SIG-M5 treated with dmso at 0.1 percent for 504 hours (cell line): ENCODE measurements around the gene SHMT1.
"Not testable (repeated sequence)": the region's sequence is repeated elsewhere in the genome, so short reads cannot be mapped to it uniquely, and the experiment has no call there.

Experiments used
- DNase-seq: peaks from one replicate; lab custom pipeline; 2025; ENCODE audit not compliant: unreplicated experiment; lab: John Stamatoyannopoulos, UW

SHMT1 gene

DNA sequence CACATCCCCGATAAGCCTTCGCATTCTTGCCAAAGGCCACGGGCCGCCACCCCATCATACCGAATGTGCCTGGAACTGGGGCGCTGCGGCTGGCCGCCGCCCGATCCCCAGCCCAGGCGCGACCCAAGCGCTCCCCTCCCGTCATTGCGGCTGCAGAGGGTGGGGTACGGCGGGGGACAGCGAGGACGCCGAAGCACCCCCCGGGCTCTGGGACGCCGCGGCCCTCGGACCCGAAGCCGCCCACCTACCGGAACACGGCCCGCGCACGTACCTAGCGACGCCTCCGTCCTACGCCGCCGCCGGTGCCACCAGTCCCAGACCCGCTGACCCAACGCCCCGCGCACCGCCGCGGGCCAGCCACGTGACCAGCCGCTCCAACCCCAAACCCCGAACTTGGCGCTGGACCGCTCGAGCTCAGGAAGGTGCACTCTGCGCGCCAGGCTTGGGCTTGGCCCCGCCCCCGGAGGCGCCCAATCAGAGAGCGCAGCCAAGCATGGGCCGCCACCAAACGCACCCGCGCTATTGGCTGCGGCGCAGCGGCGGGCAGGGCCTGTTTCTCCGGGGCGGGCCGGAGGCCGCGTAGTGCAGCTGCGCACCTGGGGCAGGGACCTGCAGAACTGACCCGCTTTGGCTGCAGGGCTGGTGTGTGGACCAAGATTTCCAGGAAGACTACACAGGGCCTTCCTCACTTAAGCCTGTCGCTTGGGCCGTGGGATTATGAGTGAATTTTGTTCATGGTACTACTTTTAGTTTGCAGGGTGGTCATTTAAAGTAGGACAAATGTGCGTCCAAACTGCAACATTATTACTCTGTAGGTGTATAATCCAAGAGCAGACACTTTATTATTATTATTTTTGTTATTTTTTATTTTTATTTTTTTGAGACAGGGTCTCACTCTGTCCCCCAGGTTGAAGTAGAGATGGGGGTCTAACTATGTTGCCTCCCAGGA, at the start of gene SHMT1:
Gene SHMT1 (minus strand): TSS at position 450 of the 949 bp plus-strand sequence. CDS start 7,569 bp downstream, outside the sequence.
- DNase-seq, result peak; percentile 83

DNA sequence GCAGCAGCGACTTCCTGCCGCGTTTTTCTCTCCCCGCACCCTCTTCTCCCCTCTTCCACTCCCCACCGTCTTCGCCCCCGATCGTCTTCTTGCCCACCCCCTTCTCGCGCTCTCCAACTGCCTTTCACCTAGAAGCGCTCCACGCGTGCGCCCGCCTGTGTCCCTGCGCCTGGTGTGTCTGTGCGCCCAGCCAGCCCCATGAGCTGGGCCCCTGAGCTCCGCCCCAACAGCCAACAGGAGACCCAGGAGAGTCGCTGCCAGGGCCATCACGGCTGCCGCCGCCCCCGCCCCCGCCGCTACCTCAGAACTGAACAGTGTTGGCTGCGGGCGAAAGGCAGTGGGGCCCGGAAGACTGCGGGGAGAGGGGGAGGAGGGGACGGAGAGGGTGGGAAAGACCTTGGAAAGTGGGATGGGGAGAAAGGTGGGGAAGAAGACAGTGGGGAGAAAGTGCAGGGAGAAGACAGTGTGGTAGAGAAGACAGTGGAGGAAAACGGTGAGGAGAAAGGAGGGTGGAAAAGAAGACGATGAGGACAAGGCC, 48.7 kb upstream of the SHMT1 start:
- not testable (repeated sequence) for DNase-seq

DNA sequence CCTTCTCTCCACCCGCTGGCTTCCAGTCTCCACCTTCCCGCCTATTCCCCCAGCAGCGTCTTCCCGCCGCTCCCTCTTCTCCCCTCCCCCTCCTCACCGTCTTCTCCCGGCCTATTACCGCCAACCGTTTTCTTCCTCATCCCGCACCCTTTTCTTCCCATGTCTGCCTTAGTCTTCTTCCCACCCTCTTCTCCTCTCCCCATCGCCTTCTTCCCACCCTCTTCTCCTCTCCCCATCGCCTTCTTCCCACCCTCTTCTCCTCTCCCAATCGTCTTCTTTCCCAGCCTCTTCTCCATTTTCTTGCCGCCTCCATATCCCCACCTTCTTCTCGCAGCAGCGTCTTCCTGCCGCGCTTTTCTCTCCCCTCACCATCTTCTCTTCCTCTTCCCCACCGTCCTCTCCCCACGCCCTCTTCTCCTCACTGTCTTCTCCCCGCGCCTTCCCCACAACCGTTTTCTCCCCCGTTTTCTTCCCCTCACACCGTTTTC, 48.1 kb upstream of the SHMT1 start:
- DNase-seq, result not testable (repeated sequence)

DNA sequence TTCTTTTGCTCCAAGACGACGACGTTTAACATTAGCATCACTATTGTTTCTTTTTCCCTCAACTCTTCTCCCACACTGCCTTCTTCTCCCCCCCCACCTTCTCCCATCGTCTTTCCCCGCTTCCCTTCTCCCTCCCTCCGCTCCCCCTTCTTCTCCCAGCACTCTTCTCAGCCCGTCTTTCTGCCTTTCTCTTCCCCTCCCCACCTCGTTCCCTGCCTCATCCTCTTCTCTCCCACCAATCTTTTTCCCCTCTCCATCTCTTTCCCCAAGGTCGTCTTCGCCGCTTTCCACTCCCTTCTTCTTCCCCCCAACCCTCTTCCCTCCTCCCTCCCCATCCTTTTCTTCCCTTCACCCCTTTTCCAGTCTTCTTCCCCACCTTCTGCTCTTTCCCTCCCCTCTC, 47.4 kb upstream of the SHMT1 start:
- DNase-seq, result not testable (repeated sequence)

DNA sequence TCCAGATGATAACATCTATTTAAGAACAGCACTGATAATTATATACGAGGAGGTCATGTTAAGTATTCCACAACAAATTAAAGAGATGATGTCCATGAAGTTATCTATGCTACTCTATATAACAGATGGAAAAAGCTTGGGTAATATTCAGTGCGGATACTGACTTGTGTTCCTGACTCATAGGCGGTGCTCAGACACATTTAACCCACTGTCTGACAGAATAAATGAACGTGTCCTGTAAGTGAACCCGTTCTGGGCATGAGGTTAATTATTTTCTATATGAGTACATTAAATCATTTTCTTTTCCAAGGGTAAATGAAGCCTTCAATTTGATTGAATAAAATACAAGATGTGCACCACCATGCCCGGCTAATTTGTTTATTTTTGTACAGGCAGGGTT, 46.0 kb upstream of the SHMT1 start:
- not testable (repeated sequence) for DNase-seq

DNA sequence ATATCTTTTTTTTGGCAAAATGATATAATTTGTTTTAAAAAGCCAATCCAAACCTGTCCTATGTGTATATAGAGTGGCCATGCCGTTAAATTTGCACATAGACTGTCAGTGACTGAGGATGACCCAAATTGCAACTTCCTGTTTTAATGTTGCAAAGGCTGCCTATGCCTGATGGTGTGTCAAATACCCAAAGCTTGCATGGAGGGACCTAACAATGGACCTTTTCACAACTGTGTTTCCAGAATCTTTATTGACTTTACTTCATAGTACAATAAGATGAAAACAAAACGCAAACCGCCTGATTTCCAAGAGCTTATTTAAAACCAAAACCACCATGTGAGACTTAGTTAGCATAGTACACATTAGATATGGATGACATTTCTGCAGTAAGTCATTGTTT, 45.6 kb upstream of the SHMT1 start:
- DNase-seq, result peak; percentile 32

DNA sequence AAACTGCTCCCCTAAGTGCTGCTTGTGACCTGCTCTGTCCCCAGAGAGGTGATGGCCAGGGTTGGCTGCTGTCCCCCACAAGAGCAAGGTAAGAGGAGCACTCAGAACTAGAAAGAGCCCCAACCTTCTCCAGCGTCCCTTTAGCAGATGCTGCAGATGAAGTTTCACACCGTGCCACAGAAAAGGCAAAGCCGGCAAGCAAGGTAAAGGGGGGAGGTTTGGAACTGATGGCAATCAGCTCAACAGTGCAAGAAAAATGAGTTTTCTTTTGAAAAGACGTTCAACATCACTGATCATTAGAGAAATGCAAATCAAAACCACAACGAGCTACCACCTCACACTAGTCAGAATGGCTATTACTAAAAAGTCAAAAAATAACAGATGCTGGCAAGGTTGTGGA, 40.3 kb upstream of the SHMT1 start:
- not testable (repeated sequence) for DNase-seq

DNA sequence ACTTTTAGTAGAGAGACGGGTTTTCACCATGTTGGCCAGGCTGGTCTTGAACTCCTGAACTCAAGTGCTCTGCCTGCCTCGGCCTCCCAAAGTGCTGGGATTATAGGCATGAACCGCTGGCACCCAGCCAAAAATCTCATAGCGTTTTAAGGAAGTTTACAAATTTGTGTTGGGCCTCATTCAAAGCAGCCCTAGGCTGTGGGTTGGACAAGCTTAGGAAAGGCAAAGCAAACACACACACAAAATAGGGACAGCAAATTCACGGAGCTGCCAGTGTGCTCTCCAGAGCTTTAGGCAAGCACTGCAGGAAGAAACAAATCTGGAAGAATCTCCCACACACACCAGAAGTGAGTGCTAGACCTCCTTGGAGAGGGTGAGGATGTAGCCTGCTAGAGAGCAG, 39.8 kb upstream of the SHMT1 start:
- not testable (repeated sequence) for DNase-seq

DNA sequence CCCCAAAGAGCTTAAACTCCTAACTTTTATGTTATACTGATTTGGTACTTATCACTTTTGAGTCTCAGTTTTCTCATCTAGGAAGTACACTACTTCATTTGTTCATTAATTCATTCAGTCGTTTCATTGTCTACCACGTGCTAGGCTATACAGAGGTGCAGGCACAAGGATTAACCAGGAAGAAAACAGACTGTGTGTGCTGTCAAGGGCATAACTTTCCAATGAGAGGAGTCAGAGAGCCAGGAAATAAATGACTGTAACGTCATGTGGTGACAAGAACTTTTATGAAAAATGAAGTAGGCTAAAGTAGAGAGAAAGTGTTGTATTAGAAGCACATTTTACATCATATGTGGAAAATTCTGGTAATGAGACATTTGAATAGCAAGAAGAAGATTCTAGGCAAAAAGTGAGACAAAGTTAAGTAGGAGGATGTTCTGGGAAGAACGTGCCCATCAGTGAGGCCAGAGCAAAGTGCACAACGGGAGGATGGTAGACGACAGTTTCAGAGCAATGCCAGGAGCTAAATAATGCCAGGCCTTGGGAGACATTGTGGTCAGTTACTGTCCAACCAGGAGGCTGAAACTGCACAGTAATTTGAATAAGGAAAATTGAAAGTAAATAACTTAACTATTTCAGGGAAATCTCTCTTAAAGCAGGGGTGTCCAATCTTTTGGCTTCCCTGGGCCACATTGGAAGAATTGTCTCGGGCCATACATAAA, 38.7 kb upstream of the SHMT1 start:
- not testable (repeated sequence) for DNase-seq

DNA sequence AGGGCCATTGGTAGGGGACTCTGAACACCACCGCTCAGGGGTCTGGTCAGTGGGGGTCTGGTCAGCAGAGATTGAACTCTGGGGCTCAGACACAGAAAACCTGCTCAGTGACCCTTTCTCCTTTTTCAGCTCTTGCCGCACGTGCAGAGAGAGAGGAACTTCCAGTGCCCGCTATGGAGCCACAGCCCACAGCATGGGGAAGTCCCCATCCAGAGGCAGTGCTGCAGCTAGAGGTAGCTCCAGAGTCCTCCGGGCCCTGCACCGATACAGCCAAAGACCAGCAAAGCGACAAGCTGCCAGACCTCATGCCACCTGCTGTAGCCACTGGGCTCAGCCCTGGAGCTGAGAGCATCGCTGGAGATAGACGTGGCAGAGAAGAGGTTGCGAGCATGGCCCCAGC, 25.4 kb upstream of the SHMT1 start:
- DNase-seq, result not testable (repeated sequence)

DNA sequence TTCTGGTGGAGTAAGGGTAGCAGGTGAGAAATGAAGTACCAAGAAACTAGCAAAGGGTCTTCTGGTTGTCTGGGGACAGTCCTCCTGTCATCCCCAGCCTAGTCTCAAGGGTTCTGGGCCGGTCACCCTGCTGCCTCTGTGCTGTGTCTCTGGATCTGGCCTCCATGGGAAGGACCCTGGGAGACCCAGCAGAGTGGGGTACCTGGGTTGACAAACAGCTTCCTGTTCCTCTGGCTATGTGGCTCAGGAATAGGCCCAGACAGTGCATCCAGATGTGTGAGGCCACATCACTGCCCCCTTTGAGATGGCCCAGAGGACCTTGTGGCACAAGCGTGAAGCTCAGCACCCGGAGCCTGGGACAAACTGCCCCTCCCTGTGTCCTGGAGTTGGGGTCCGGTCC, 24.9 kb upstream of the SHMT1 start:
- not testable (repeated sequence) for DNase-seq

DNA sequence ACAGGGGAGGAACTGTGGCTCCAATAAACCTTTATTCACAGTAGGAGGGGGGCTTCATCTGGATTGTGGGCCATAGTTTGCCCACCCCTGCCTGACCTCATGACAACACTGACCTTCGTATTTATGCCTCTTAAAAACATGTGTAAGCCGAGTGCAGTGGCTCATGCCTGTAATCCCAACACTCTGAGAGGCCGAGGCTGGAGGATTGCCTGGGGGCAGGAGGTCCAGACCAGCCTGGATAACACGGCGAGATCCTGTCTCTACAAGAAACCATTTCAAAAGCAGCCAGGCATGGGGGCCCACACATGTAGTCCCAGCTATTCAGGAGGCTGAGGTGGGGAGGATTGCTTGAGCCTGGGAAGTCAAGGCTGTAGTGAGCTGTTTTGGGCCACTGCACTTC, 24.2 kb upstream of the SHMT1 start:
- DNase-seq, result not testable (repeated sequence)

DNA sequence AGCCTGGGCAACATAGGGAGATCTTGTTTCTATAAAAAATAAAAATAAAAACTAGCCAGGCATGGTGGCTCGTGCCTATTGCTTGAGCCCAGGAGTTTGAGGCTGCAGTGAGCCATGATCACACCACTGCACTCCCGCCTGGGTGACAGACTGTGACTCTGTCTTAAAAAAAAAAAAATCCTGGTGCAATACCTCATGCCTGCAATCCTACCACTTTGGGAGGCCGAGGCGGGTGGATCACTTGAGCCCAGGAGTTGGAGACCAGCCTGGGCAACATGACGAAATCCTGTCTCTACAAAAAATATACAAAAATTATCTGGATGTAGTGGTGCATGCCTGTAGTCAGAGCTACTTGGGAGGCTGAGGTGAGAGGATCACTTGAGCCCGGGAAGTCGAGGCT, 20.9 kb upstream of the SHMT1 start:
- not testable (repeated sequence) for DNase-seq

DNA sequence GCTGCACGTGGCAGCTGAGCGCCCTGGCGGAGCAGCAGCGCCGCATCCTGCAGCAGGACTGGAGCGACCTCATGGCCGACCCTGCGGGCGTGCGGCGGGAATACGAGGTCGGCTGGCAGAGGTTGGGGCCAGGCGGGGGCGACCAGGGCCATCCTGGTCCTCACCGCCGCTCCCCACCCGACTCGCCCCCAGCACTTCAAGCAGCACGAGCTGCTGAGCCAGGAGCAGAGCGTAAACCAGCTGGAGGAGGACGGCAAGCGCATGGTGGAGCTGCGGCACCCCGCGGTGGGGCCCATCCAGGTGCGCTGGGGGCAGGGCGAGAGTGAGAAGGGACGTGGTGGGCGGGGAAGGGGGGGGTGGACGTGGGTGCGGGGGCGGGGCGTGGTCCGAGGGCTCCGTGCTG, 19.7 kb upstream of the SHMT1 start:
- DNase-seq, result not testable (repeated sequence)

DNA sequence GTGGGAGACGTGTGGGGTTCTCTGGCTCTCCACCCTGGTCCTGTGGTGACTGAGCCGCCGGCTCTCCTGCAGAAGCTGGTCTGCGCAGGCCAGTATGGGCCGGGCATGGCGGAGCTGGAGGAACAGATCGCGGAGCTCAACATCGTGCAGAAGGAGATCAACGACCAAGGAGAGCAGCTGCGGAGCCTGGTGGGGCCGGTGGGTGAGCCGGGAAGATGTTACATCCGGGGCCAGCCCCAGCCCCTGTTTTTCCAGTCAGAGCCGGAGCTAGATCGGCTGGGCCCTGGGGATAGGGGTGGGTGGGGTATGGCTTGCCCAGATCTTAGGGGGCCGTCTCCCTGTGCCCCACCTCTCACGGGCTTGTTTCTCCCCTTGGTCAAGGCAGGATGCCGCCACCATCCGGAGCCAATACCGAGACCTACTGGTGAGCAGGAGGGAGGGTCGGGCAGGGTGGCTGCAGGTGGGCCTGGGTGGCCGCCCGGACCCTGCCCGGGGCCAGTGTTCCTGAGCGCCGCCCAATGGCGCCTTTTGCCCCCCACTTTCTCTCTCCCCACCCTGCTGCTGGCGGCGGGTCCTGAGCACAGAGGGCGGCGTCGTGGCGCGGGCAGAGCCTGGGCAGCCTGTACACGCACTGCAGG, 19.2 kb upstream of the SHMT1 start:
- no peak for DNase-seq

DNA sequence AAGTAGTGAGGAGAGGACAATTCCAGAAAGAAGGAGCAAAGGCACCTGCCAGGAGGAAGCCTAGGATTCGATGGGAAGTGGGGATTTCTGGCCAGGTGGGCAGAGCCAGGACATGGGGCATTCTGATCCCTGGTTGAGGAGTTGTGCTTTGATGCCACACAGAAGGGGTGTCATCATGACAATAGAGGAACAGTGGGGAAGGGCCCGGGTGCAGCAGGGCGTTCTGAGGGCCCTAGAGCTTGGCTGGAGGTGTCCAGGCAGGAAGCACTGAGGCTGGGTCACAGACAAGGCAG, 18.5 kb upstream of the SHMT1 start:
- no peak for DNase-seq

DNA sequence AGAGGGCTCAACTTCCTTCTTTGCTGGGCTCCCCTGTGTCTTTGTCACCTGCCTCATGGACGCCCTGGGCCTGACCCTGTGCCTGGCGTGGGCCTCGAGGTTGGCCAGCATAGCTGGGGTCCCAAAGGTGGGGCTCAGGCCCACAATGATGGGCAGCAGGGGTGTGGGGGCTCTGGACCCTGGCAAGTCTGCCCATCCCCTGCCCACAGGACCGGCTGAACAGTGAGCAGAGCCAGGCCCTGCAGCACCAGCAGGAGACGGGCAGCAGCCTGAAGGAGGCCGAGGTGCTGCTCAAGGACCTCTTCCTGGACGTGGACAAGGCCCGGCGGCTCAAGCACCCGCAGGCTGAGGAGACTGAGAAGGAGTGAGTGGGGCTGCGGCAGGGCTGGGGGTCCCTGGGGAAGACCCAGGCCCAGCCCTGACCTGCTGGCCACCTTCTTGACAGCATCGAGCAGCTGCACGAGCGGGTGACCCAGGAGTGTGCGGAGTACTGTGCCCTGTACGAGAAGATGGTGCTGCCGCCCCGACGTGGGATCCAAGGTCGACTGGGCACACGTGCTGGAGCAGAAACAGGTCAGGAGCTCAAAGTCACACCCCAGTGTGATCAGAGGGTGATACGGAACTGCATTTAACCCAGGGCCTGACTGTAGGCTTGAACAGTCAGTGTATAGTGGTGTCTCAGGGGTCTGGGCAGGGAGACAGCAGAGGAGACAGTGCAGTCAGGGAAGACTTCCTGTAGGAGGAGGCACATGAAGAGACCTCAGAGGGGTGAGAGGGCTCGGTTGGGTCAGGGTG, 18.0 kb upstream of the SHMT1 start:
- no peak for DNase-seq

DNA sequence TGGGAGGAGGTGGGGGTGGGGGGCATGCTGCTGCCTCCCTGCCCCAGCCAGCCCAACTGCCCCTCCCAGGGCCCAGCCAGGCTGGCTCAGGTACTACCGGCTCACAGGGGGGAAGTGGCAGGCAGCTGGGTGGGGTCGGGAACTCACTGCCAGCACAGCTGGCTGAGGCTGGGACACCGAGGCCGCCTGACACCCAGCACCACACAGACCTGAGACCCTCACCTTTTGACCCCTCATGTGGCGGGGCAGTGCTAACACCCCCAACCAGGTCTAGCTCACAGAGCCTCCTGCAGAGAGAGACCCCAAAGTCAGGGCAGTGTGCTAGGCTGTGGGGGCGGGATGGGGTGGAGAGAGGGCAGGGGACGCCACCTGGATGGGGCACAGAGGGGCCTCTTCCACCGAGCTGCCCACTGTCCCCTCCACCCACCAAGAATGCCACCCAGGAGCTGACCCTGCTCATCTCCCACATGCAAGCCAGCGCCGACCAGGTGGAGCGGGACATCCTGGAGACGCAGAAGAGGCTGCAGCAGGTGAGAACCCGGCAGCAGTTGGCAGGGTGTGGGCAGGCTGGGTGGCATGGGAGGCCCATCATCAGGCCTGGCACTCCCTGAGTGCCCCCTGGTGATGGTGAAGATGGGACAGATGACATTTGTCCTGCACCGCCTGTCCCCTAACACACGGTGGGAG, 17.3 kb upstream of the SHMT1 start:
- no peak for DNase-seq

DNA sequence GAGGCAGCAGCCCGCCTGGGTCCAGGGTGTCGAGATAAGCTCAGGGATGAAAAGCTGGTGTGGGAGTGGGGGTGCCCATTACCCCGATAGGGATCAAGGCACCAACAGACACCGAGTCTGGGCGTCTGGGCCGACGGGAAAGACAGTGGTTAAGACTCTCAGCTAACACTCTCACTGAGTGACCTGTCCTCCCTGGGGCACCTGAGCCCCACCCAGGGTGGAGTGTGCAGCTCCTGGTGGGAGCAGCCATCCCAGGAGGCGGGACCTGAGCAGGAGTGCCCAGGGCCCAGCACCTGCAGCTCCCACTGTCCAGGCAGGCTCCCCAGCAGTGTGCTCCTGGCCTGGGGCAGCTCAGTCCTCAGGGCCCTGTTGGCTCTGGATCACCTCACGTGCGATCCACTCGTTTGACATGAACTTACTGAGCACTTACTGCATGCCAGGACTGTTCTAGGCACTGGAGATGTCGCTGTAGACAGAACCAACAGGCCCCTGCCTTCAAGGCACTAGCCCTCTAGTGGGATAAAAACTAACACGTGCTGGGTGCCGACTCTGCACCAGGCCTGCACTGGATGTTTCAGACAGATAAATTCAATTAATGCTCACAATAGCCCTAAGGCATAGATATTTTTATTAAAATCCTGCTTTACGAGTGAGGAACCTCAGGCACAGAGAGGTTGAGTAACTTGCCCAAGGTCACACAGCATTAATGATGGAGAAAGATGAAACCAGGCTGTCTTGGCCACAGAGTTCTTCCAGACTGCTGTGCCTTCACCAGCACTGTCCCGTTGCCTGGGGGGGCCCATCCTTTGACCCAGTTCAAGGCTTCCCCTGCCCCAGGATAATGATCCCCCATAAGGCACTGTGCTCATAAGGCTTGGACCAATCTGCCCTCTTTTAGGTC, 16.1 kb upstream of the SHMT1 start:
- DNase-seq, result no peak
